COR-L47 (cell line): ENCODE results near the gene TIMM21.

Experiments
- DNase-seq: peaks from one replicate; lab custom pipeline; 2025; lab: John Stamatoyannopoulos, UW

The TIMM21 gene

DNA sequence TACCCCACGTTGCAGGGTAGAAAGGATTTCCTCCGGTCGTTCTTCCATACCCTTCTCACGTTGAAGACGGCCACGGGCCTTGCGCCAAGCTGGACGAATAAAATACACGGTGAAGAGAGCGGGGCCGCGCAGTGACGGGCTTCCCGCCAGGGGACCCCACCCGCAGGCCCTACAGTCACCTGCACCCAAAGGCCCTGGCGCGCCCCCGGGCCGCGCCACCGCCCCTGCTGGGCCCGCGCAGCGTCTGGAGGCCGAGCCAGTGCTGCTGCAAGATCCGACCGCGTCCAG lies 888 bp upstream of the TIMM21 start:
- DNase-seq, result no peak

DNA sequence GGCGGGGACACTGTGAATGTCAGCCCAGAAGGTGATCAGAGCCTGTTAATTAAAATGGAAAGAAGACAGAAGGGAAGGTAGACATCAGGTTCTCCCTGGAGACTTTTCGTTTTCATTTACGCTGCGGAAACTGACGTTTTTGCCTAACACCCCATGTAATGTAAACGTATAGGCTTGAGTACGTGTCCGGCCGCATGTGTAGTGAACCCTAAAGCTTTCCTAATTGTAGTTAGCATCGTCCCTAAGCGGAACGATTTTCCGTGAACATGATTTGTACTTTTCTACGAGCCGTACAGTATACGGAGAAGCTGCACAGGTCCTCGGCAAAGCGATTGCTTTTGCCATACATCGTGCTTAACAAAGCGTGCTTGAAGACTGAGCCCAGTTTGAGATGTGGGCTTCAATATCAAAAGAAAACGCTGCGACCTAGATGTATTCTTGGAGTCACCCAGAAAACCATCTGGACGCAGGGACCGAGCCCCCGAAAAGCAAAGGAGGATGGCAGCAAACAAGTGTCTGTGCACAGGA lies 284 bp downstream of the TIMM21 start:
- no peak for DNase-seq

DNA sequence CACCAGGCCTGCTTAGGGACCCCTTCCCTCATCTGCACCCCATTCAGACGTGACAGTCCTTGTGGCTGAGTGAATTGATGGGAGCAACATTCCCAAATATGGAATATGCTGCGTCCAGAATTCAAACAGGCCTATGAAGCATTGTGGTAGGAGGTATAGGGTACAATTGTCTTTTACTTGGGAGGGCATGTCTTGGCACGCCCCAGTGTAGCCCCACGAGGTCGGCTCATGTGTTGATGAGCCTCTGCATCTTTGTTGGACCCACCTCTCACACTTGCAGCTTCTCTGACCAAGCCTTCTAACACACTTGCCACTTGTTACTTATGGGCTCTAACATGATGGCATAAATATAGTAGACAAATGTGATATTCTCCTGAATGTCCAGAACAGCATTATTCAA lies 1.6 kb downstream of the TIMM21 start:
- no peak for DNase-seq

DNA sequence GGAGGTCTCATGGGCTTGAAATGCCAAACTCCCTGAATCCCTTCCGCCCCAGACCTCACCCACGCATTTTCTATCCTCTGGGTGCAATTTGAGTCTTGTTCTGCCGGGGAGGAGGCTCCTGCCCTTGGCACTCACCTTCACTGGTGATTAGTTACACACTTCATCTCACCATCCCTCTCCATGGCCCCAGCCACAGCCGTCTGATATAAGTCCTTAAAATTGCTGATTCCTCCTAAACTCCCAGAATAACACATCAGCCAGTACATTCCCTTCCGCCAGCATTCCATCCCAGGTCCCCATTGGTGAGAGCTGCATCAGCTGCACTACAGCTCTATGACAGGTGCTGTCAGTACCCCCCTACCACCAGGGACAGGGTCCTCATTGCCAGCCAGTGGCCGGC lies 3.9 kb downstream of the TIMM21 start:
- no peak for DNase-seq

DNA sequence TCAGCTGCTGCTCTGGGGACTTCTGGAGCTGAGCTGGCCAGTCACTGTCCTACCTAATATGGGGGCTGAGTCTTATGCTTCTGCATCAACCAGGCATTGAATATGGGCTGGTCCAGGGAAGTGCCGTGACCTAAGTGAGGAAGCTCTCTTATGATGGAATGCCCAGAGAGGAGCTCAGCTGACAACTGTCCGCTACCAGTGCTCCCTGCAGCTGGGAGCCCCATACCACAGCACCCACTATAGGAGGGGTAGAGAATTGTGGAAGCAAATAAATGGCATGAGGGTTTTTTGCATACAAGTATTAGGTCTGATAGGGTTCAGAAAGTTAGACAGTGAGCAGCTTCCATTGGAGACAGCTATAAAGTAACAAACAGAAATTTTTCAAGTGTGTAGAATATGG lies 4.5 kb downstream of the TIMM21 start:
- no peak for DNase-seq

DNA sequence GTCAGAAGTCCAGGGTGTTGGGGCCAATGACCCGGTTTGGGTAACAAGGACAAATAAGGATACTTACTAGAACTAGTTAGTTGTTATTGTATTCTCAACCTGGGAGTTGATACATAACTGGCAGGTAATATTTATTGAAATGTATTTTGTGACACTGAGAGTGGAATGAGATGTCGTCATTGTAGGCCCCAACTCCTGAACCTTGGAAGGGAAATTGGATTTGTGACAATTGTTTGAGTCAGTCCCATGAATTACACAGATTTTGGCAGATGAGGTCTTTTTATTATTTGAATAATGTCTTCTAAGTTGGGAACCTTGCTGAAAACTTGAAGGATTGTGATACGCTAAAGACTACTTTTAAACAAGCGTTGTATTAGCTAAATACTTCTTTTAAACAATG lies 5.1 kb downstream of the TIMM21 start:
- DNase-seq, result no peak

DNA sequence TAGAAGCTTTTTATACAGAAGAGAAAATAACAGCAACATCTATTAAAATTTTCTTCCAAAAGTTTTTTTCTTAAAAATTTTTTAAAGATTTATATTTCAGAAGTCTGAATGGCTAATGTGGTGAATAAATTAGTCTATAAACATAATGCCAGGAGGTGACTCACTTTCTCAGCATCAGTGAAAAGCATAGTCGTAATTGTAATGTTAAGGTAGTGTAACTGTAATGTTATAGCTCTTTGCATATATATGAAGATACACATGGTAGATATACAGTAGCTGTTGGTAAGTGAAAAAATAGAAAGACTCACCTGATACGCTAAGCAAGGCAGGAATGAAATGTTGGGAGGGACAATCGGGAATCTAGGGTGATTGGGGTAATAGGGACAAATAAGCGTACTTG lies 5.5 kb downstream of the TIMM21 start:
- DNase-seq, result no peak

DNA sequence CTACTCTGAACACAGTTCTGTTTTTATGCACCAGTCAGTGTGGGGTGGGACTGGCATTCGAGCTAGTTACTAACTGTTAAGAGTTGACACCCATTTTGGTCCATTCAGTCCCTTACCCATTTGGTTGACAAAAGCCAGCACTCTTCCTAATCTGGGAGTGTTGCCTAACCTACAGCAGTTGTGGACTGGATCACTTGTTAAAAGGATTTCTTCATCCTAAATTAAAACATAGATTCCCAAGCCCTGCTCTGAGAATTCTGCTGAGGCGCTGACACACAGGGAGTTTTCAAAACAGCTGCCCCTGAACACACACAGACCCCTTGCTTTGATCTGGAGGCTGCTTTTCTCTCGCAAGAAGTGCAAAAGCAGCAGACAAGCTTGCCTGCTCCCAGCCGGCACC lies 6.4 kb downstream of the TIMM21 start:
- DNase-seq, result no peak

DNA sequence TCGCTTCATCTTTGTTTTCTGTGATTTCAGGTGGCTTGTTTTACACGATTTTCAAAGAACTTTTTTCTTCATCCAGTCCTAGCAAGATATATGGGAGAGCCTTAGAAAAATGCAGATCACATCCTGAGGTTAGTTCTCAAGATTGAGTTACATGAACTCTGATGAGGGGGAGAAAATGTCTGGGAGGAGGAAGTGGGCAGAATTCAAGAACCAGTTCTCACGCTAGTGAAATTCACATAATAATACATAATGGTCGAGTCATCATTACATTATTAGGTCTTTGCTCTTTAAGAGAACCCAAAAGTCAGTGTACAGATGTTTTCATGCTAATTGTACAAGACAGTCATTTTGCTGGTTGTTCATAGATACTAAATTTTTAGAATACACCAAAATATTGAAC lies 7.0 kb downstream of the TIMM21 start:
- no peak for DNase-seq

DNA sequence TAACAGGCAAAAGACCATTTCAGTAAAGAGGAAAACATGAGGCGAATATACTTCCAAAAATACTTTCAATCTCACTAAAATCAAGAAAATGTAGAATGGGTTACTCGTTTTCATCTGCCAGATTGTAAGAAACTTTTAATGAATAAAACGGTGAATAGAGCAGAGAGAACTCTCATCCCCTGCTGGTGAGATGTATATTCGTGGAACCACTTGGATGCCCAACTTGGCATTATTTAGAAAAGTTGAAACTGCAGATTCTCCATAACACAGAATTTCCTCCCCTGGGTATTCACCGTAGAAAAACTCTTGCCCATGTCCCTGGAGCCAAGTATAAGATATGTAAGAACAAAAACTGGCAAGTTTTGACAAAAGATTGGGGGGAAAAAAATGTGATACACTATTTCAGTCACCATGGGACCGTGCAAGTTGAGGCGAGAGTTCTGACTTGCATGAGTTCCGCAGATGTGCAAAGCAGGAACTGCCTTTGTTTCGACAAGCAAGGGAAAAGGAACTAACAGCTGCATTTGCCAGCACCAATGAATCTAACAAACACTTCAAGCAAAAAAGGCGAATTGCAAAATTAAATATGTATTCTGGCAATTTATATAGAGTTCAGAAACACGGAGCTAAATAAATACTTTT lies 14.8 kb downstream of the TIMM21 start:
- DNase-seq, result no peak

DNA sequence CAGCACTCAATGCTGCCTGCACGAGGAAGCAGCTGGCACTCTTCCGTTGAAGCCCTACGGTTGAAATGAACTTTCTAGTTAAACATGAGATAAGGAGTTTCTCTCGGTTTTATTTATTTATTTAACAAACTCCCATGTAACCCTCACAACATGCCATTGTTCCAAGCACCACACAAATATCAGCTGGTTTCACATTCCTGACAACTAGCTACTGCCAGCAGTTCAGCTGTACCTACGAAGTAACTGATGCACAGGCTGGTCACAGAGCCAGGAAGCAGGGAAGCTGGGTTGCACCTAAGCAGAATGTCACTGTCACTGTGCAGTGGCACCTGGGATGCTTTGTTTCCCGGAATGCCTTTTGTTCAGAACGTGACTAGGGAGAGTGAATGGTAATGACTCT lies 18.1 kb downstream of the TIMM21 start:
- no peak for DNase-seq

DNA sequence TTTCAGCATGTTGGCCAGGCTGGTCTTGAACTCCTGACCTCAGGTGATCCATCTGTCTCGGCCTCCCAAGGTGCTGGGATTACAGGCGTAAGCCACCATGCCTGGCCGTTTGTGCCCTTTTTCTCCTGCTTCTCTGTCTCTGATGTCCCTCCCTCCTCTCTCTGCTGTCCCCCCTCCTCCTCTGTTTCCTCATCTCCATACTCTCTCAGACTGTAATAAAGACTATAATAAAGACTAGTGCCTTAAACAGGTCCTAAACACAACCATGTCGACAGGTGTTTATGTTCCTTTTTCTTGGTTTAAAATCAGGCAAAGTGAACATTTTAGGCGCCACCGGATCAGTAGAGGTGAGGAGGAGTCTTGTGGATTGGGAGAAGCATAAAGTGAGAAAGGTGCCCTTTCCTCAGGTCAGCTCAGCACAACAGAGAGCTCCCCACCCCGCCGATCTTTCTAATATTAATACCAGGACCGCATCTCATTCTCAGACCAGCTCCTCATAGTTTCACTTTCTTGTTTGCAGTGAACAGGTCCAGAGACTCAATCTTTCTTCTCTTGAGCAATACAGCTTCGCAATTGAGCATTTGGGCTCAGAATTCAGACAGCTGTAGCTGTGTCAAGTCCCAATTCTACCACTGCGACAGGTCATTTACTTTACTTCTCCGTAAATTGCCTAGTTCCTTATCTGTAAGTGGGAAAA lies 23.7 kb downstream of the TIMM21 start:
- DNase-seq, result no peak

DNA sequence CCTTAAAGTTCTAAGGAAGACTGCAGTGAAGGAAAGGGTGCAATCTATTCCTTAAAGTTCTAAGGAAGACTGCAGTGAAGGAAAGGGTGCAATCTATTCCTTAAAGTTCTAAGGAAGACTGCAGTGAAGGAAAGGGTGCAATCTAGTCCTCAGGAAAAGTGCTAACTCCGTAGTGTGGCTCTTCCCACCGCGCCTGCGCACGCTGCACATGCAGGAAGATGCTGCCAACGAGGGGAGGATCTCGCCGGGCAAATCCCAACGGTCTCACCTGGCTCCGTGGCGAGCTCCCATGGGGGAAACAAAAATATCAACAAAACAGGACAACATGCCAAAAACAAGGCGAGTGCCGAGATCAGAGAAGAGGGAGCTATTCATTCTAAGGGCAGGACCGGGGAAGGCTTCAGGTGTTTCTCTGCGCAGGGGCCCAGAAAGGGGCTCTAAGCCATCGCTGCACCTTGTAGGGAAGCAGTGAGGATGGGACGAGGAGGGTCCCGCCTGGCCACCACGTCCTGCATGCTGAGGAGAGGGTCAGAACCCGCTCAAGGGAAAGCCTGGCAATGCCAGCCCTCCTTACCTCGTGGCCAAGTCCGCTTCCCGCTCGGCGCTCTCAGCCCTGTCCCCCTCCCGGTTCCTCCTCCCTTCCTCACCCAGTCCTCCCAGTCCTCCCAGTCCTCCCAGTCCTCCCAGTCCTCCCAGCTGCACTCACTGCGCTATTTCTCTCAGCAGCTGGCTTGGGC lies 24.5 kb downstream of the TIMM21 start:
- DNase-seq, result no peak

DNA sequence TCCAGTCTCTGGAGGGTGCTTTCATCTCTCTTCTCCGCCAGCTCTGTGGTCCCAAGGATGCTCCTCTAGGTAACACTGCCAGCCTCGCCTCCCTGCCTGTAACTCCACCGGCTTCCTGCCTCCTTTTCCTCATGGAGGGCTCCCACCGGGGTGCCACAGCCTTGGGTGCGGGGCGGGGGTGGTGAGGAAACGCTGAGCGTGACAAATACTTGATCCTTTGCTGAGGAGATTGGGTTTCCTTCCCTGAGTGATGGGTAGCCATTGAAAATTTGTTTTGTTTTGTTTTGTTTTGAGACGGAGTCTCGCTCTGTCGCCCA lies 25.1 kb downstream of the TIMM21 start:
- DNase-seq, result no peak

DNA sequence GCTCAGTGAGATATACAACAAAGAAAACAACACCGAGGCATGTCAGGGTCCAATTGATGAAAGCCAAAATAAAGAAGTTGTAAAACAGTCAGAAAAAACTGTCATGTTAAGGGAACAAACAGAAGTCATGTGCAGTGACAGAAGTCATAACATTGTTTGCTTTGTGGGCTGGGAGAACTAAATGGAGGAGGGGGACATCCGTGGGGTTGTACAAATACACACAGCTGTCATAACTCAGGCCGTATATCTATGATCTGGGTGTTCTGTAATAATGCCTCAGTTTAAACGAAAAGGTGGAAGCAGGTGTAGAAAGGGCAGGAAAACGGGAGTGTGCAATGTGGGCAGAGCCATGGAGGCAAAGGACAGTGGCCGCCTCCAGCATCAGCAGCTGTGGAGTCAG lies 27.3 kb downstream of the TIMM21 start:
- no peak for DNase-seq

DNA sequence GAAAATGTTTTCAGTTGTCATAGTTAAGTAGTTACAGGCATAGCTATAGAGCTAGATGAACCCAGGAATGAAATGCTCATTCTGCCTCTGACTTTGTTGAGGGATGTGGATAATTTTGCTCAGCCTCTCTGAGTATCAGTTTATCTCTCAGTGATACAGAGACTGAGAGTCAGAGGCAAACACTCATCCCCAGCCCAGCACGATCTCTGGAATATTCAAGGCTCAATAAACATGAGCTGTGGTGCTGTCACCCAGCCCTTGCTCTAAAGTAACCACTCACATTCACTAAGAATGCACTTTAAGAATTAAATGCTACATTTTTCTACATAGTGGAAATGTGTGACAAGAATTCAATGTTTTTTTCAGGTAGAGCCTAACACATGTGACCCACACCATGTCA lies 30.6 kb downstream of the TIMM21 start:
- no peak for DNase-seq

DNA sequence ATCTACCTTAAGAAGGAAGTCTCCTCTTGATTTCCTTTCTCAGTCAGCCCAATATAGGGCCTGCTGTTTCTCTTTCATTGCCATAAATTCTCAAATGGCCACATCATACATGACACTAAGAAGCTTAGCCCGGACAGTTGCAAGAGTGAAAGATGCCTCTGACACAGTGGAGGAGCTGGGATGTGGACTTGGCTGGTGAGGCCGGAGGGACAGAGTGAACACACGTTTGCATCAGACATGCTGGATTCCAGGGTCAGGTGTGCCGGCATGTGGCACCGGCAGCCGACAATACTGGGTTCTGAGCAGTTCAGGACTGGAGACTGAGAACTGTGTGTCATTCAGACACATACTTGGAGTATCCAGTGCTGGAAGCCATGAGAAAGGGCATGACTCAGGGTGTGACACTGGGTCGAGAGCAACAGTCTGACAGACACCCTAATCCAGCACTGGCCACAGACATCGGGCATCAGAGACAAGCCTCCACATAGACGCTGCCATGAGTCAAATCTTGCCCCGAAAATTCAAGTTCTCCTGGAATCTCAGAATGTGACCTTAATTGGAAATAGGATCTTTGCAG lies 31.4 kb downstream of the TIMM21 start:
- DNase-seq, result no peak

DNA sequence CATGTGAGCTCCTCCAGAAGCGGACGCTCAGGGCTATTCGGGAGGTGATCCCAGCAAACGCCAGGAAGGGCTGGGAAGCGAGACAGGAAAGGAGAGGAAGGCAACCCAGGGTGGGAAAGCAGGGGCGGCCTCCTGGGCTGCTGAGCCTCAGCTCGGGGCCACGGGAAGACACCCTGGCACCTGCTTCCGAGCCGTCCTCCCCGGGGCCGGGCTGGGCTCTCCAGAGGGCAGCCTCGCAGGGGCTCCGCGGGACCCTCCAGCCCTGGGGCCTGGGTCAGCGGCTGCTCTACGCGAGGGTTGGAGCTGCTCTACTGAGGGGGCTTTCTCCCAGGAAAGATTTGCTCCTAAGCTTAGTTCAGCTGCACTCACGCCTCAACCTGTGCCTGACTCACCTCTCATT lies 34.0 kb downstream of the TIMM21 start:
- DNase-seq, result no peak

DNA sequence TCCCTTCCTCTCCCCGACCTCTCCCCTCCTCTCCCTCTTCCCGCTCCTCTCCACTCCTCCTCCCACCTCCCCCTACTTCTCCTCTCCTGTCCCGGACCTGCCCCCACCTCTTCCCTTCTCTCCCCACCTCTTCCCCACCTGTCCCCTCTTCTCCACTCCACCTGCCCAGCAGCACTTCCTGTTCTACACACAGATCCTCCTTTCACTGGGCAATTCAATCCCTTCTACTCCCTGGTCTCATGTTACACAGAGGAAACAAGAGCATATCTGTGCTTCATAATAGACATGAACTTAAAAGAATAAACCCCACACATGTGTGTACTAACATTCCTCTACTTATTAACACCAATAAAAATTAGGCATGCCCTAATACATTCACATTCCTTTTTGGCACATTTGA lies 34.8 kb downstream of the TIMM21 start:
- DNase-seq, result peak; percentile 49

DNA sequence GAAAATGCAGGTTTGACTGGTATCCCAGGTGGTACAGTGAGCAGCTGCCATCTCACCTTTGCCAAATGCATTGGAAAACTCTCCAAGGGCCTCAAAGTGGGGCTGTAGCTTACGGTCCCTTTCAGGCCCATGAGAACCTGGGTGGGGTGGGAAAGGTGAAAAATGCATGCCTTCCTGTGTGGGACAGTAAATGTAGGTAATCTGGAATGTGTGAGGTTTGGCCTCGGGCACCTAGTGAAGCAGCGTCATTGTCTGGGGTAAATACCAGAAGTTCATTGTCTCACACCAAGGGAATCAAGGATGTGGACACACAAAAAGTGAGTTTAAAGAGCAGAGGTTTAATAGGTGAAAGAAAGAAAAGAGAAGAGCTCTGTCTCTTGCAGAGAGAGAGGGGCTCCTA lies 36.6 kb downstream of the TIMM21 start:
- DNase-seq, result no peak

DNA sequence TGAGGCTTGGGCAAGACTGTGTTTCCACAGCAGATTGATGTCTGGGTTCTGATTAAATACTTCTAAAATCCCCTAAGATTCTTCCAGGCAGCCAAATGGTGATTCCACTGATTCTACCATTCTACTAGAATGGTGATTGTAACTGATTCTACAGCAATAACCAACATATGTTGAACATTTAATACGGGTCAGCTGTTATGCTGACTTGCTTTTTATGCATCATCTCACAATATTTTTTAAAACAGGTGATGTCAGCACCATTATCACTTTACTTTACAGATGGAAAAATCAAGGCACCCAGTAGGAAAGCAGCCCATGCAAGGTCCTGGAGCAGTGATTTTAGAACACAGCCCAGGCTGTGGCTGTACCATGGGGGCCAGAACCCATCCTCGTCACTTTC lies 37.5 kb downstream of the TIMM21 start:
- DNase-seq, result no peak

DNA sequence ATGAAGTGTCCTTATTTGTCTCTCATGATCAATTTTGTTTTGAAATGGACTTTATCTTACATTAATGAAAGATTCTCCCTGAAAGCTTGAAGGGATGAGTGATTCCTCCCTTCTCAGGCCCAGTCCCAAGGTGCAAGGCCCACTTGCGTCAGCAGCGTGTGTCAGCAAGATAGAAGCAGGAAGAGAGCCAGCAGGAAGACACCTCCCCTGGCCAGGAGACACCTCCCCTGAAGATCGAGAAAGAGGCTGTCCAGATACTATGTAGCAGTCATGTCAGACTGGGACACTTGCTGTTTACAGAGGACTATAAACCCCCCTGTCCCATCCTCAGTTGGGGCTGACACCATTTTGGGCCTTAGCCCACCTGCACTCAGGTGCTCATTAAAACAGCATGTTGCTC lies 38.3 kb downstream of the TIMM21 start:
- no peak for DNase-seq

DNA sequence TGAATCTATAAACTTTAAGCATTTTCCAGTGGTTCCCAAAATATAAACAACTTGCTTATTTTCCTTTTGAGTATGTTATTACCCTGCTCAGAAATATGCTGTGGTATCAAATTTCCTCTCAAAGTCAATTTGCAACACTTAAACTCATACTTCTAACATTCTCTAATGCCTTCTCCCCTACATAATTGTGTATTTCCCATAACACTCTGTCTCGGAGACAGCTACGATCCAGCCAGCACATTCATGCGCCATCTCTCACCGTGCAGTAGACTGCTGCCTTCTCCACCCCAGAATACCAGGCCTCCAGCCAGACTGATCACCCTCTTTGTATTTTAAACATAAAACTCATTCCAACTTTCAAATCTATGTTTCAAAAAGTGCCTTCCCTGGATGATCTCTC lies 41.8 kb downstream of the TIMM21 start:
- no peak for DNase-seq
